Measurements from ENCODE around the gene CDH4. TPM values are rescaled to one million over a fixed set of nuclear protein-coding genes. Genes with fewer than 3 reads are reported as not detected.

The CDH4 gene
- polyA plus RNA-seq, 1 donor: 1.2 TPM

DNA sequence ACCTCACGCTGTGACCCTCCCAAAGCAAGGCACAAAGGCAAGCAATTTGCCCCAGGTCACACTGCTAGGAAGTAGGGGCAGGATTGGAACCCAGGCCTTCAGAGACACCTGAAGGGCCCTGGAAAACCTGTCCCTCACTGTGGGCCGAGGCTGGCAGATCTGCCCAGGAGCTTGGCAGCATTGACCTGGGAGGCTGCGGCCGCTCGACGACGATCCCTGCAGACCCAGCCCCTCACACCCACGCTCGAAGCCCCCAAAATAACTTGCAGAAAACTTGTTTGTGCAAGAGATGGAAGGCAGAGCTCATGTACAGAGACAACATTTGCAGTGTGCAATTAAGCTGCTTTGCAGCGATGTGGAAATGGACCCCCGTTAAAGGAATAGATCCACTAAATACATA is 562.2 kb downstream of the CDH4 start:
- no peak for DNase-seq (ENCODE audit: low read depth)

DNA sequence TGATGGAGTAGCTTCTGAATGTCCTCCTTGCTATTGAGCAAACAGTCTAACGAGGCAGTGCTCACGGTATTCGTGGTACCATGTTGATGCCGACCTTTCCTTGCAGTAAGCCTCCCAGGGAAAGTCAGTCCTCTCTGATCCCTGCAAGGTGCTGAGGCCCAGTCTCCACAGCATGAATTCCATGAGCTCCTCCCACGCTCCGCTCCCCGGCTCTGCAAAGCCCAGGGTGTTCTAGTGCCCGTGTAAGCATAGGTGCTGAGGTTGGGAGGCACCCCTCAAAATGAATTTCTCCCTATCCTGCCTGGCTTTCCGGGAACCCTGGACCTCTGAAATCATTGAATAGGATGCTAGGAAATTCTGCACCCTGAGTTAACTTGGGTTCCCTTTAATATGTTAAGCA is 562.7 kb downstream of the CDH4 start:
- DNase-seq (ENCODE audit: low read depth): no peak

DNA sequence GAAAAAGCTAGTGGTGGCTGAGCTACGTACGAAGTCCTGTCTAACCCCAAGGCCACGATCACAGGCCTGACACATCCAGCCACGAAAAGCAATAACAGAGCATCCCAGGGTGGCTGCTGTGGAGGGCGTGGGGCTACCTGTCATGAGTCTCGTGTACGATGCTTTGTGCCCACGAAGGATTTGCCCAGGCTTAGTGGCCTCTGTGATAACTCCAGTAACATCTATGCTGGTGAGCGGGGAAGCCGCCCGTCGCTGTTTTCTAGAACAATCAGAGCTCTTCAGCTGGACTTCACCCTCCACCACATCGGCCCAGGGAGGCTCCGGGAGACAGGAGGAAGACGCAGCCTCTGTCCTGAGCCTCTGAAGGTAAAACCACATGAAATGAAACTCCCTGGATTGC is 563.1 kb downstream of the CDH4 start:
- no peak for DNase-seq (ENCODE audit: low read depth)

DNA sequence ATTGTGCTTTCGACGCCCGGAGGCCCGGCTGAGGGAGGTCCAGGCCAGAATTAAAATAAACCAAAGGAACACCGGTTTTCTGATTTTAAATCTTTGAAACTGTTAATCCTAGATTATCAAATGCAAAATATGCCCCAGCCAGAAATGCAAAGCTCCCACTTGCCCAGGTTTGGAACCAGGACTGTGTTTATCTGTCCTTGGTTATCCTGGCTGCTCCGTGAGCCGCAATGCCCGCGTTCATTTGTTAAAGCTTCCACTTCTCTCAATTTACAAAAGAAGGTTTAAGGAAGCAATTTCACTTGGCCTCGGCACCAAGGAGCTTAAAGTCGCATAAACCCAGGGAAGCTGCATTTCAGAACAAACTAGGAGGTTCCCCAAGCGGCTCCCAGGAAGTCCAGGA is 563.6 kb downstream of the CDH4 start:
- no peak for DNase-seq (ENCODE audit: low read depth)

DNA sequence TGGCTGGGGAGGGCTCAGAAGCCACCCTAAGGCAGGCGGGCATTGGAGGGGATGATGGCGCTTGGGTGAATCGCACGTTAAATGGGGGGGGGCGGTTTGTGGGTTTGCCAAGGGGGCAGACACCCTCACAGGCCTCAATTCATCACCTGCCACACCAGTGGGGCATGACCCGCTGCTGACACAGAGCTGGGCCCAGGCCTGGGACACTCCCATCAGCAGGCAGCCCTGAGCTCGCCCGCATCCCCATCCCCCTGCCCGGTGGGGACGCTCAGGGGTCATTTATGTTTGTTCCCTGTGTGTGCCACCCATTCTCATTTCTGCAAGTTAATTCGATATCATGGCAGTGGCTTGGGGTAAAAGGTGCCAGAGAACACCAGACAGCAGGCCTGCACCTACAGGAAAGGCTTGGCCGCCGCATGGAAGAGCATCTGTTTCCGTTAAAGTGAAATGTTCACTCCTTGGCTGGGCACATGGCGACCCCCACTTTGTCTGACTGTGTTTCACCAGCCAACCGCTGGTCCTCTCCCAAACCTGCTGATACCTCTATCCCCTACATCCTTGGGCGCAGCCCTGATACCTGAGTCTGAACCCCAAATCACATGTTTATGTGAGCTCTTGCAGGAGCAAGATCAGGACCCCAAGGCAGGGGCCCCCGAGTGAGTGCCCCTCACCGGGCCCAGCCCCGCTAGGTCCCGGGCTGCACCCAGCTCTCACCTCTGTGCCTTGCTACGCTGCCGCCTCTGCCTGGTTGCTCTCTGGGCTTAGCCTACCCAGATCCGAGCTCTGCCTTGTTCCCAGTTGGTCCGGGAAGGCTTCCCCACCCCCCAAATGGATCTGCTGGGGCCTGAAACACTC is 564.8 kb downstream of the CDH4 start:
- no peak for DNase-seq (ENCODE audit: low read depth)

DNA sequence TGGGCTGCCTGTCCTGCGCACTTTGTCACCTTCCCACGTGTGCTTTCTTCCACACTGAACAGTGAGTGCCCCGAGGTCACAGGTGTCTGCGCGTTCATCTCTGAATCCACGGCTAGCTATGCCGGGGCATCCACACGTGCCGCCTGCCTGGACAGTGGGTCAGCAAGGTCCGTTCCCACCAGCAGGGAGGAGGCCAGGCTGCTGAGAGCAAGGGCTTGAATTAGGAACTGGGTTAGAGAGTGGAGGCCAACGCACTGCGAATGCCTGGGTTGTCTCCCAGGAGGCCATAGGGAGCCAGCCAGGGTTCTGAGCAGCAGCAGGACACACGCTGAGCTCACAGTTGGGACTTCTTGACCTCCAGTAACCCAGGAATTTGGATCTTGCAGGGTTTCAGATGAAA is 565.5 kb downstream of the CDH4 start:
- DNase-seq (ENCODE audit: low read depth): no peak

DNA sequence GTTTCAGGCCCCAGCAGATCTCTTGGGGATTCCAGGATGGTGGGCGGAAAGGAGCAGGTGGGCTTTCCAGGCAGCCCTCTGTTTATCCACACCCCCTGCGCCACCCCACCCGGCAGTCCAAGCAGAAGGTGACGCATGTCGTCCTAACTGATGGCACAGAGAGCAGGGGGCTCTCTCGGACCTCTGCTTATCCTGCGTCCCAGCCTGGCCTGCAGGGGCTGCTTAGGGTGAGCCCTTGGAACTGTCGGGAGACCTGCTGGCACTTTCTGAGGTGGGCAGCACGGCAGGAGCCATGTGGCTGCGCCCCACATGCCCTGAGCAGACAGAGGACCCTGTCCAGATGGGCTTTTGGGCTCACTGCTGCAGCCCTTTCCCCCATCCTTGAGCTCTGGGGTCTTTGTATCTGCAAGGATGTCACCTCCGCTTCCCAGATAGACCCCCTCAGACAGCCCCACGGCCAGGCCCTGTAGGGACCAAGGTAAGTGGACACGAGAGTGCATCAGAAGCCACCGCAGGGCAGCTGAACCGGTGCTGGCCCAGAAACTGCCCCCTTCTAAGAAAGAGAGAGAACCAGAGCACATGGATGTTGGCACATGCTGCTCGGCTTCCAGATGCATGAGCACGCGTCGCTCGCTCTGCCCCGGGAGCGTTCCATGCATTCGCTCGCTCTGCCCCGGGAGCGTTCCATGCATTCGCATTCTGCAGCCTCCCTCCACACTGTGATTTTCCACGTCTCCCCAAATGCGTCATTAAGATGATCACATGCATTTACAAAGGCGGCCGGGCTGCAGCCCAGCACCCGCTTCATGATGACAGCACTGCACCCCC is 566.9 kb downstream of the CDH4 start:
- DNase-seq (ENCODE audit: low read depth): no peak

DNA sequence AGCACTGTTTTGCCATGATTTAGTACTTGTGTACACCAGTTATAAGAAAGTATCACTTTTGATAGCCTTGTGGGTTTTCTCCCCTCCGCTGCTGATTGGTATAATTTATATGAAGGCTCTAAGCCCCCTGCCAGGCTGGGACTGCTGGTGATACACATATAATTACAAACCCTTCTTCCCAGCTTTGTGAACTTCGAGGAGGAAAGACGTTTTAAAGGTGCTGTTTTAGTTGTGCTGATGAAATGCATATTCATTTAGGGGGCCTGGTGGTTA is 567.4 kb downstream of the CDH4 start:
- no peak for DNase-seq (ENCODE audit: low read depth)

DNA sequence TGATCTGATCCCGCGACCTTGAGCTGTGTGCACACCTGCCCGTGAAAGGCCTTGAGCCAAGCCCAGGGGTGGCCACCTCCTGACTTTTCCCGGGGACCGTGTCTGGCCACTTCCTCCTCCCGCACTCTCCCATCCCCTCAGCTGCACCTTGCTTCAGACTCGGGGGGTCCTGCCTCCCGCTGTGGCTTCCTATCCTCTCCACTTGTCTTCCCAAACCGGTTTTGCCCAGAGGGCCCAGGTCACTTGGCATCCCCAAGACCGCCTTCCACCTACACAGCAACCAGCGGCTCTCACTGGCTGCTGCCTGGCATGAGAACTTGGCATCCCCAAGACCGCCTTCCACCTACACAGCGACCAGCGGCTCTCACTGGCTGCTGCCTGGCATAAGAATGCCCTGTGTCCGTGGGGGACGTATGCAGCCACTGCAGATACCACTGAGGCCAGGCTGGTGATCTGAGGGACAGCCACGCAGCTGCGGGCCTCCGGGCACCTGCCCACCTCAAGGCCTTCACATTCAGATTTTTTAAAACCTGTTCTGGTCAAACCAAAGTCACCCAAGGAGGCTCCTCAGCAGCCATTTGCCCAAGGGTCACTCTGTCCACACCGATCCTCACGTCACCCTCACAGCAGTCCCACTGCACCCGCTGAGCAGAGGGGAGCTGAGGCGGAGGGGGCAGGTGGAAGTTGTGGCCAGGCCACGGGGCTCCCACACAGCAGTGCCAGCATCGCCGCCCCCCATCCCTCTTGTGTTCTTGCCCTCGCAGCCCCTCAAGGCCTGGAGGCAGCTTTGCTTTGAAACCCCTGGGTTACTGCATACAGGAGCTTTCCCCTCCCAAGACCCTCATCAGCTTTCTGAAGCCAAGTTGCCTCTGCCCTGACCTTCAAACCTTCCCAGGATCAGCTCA is 568.1 kb downstream of the CDH4 start:
- DNase-seq (ENCODE audit: low read depth): no peak

DNA sequence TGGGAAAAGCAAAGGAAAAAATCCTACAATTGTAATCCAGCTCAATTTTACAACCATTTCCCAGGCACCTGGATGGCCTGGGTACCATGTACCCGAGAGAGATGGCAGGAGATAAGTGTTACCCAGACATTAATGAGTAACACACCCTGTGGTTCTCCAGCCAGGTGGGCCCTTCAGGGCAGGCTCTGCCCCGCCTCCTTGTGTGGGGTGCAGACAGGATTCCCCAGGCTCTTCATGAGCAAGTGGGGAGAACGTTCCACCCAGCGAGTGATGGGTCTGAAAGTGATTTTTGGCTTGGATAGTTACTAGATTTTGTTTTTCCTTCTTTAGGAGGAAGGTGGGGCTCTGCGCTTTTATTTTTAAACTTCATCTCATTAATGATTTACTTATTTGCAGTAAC is 569.7 kb downstream of the CDH4 start:
- DNase-seq (ENCODE audit: low read depth): no peak

DNA sequence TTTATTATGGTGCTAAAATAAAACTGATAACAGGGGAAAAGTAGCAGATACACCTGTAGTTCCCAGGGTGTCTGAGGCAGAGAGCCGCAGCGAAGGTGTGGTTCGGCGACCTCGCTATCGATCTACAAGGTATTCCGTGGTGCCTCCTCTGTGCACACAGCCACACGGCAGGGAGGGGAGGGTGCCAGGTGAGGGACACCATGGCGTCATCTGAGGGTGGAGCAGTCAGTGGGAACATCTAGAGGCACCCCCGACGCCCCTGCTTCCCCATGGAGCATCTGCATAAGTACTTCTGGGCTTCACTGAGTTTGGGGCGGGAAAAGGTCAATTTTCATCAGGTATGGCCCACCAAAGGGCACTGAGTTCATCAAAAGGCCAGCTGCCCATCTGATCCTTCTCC is 570.3 kb downstream of the CDH4 start:
- DNase-seq (ENCODE audit: low read depth): no peak

DNA sequence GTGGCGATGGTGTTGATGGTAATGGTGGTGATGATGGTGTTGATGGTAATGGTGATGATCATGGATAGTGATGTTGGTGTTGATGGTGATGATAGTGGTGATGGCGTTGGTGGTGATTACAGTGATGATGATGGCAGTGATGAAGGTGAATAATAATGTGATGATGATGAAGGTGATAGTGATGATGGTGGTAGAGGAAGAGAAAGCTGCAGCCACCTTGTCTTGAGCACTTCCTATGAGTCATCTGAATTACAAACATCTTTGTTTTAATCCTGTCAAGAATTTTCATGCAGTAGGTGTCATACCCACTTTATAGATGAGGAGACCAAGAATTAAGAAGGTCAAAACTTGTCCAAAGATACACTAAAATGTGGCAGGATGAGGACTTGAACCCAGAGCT is 571.2 kb downstream of the CDH4 start:
- DNase-seq (ENCODE audit: low read depth): no peak

DNA sequence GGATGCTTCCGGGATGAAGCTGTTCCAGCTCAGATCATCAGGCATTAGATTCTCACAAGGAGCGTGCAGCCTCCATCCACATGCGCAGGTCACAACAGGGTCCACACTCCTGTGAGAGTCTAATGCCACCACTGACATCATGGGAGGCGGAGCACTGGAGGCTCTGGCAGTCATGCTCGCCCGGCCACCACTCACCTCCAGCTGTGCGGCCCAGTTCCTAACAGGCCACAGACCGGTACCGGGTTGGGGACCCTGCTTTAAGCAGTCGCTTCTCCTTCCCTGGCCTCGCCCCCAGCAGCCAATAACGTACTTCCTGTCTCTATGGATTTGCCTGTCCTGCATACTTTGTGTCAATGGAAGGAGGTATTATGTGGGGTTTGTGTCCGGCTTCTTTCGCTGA is 576.8 kb downstream of the CDH4 start:
- DNase-seq (ENCODE audit: low read depth): no peak

DNA sequence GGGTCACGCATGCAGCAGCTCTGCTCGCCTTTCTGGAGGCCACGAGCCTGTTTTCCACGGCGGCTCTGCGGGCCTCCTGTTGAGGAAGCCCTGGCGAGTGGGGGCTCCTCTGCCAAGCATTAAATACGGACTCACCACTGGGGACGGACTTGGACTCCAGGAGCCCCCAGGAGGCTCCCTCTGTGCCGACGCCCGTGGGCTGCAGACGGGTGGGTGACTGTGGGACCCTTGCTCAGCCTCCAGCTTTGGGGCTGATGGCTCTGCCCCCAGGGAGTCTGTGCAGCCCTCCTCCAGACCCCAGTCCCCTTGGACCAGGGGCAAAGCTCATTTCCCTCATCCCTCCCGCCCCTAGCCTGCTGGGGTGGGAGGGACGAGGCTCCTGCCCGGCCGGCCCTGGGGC is 577.5 kb downstream of the CDH4 start:
- no peak for DNase-seq (ENCODE audit: low read depth)

DNA sequence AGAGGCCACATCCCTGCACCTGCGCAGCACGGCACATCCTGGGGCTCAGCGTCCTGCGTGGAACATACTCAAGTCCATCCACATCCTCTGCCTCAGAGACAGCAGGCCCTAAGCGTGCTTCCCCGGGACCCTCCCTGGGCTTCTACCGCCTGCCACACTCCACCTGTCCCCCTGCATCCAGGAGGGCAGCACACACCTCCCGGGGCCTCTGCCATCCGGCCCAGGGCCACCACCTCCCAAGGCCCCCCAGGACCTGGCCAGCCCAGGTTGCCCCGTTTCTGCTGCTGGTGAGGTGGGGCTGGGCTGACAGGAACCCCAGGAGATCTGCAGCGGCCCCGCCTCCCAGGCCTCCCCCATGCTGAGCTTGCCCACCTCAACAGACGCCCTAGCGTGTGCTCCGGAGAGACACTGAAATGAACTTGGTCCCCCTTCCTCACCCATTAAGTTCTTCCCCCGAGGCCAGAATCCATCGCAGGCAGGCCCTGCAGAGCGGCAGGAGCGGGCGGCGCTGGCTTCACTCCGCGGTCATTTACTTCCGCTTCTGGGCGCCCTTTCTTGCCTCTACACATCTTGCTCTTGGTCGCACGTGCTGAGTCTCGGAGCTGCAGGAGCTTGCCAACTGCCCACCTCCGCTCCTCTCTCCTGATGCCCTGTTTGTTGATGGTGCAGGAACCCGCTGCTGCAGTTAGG is 578.3 kb downstream of the CDH4 start:
- no peak for DNase-seq (ENCODE audit: low read depth)

DNA sequence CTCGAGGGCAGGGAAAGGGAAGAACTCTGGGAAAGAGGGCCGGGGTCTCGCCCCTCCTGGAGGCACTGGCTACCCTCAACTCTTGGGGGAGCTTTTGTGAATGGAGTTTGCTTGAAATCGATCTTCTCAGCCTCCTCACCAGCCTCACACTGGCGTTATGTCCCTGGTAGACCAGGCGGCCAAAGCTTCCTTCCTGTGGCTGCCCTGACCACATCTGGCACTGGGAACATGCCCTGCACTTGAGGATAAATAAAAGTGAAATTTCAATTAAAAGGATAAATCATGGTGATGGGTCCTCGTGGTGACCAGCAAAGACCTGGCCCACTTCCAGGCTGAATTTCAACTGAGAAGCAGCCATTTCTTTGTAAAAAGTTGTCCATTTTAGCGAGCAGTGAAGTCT is 578.9 kb downstream of the CDH4 start:
- no peak for DNase-seq (ENCODE audit: low read depth)

DNA sequence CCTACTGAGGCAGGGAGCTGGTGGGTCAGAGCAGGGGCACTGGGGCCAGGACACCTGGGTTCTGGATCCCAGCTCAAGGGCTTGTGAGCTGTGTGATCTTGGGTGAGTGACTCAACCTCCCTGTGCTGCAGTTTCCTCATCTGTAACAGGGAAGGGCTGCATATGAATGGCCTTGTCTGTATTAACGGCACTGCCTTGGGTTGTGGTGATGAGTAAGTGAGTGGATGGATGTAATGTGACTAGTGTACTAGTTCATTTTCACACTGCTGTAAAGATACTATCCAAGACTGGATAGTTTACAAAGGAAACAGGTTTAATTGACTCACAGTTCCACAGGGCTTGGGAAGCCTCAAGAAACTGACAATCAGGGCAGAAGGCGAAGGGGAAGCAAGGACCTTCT is 580.1 kb downstream of the CDH4 start:
- no peak for DNase-seq (ENCODE audit: low read depth)

DNA sequence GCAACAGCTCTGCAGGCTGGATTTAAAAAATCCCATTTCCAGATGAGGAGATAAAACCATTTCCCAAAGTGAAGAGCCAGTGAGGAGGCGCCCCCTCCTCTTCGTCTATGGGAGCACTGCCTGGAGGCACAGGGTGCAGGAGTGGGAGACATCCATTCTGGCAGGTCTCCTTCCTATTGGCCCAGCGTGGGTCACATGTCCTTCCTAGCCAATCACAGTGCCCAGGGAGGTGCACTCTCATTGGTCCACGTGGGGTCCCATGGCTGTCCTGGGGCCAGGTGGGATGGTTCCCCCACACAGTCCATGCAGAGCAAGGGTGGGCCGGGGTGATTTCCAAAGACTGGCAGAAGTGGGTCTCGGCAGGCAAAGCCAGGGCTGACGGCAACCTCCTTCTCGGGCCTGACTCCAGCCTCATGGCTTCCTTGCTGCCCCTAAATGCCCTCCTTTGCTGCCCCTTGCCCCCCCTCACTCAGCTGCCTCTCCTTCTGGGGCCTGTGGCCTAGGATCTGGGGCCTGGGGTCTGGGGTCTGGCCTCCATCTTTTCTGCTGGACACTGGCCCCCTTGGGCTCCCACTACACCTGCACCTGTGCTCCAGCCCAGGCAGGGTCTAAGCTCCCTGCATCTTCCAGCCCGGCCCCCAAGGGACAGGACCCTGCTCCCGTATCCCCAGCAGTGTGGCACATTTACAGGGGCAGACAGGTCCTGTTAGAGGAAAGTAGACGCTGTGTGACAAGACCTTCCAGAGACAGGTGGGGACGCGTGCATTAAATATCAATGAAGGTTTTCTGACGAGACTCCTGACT is 581.9 kb downstream of the CDH4 start:
- no peak for DNase-seq (ENCODE audit: low read depth)

DNA sequence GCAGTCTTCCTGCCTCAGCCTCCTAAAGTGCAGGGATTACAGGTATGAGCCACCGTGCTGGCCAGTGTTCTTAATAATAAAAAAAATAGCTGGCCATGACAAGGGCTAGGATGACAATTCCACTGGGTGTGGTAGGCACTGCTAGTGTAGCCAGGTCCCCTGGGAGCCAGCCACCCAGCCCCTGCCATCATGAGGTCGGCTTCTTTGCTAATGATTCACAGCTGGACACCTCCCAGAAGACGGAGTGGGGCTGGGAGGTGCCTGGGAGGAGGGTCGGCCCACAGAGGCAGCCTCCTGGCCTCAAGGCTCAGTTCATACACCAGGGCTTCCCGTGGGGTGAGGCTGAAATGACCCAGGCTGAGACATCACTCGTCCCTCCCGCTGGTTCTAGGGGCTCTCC is 583.2 kb downstream of the CDH4 start:
- no peak for DNase-seq (ENCODE audit: low read depth)

DNA sequence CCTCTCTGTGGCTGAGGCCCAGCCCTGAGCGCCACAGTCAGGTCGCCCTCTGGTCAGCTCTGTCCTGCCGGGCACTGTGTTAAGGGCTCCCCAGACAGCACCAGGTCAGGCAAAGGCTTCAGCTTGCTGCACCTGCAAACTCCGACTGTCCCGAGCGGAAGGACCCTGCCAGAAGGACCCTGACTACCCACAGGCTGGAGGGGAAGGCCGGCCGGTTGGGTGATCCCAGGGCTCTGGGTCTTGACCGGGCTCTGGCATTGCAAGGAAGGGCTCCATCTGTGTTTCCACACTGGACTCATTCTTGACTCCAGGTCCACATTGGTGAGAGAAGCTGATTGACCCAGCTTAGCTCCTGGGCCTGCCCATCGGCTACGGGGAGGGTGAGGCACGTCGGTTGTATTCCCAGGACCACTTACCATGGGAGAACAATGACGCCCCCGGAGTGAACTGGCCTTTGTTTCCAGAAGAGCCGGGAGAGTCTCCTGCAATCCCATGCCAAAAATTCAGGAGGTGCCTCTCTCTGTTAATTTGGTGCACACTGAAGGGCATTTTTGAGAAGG is 583.8 kb downstream of the CDH4 start:
- no peak for DNase-seq (ENCODE audit: low read depth)

DNA sequence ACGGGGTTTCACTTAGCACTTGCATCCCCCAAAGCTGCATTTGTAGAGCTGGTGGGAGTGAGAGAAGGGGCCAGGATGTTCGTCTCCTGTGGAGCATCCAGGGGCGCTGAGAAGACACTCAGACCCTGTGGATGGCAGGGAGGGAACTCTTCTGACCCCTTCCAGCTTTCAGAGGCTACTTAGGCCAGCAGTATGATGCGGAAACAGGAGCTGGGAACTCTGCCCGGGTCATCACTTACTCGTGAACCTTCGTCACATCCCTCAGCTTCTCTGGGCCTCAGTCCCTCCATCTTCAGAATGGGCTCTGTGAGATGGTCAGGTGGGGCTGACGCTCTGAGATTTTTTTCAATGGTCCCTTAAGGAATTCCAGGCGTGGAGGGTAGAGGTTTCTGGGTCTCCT is 585.1 kb downstream of the CDH4 start:
- DNase-seq (ENCODE audit: low read depth): no peak

Measured in forelimb muscle (tissue), 1 donor.